HG02852 (cell line): Measurements from ENCODE around the gene STPG4.
"Not testable (repeated sequence)": the region's sequence is repeated elsewhere in the genome, so short reads cannot be mapped to it uniquely, and the experiment has no call there.

Source experiments
- ATAC-seq: cut with Tn5 transposase; IDR thresholded peaks from one replicate; pipeline ENCODE4 v1.9.1; 2021; ENCODE audit warnings: mild to moderate bottlenecking, moderate library complexity; ENCODE audit not compliant: unreplicated experiment

Gene STPG4

DNA sequence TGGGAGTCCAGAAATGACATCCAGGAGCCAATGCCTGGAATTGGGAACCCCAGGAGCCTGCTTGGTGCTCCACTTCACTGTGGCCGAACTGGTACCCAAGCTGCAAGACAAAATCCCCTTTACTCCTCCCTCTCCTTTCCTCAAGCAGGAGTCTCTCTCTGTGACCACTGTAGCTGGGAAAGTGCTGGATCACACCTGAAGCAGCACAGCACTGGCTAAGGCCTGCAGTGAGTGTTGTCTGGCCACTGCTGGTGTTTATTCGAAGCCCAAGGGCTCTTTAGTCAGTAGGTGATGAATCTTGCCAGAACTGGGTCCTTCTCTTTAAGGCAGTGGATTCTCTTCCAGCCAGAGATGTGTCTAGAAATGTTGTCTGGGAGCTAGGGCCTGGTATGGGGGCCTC, 26.4 kb downstream of the STPG4 start:
- no peak for ATAC-seq

DNA sequence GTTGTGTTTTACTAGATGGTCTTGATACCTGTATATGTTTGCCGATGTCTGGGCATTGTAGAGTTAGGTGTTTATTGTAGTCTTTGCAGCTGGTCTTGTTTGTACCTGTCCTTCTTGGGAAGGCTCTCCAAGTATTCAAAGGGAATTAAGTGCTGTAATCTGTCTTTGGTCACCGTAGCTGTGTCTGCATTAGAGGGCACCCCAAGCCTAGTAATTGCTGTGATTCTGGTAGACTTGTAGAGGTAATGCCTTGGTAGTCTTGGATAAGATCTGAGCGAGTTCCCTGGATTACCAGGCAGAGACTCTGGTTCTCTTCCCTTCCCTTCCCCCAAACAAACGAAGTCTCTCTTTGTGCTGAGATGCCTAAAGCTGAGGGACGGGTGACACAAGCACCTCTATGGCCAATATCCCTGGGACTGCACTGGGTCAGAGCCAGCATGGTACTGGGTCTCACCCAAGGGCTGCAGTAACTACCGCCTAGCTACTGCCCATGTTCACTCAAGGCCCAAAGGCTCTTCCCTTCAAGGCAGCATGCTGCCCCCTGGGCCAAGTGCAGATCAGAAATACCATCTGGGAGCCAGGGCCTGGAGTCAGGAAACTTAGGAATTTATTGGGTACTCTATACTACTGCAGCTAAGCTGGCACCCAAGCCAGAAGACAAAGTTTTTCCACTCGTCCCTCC, 27.1 kb downstream of the STPG4 start:
- no peak for ATAC-seq

DNA sequence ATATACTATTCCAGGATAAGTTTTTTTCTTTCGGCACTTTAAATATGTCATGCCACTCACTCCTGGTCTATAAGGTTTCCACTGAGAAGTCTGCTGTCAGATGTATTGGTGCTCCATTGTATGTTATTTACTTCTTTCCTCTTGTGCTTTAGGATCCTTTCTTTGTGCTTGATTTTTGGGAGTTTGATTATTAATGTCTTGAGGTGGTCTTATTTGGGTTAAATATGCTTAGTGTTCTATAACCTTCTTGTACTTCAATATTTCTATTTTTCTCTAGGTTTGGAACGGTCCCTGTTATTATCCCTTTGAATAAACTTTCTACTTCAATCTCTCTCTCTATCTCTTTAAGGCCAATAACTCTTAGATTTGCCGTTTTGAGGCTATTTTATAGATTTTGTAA, 28.3 kb downstream of the STPG4 start:
- no peak for ATAC-seq

DNA sequence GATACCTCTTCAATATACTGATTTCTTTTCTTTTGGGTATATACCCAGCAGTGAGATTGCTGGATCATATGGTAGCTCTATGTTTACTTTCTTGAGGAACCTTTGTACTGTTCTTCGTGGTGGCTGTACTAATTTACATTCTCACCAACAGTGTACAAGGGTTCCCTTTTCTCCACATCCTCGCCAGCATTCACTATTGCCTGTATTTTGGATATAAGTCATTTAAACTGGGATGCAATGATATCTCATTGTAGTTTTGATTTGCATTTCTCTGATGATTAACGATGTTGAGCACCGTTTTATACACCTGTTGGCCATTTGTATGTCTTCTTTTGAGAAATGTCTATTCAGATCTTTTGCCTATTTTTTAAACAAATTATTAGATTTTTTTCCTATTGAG, 30.4 kb downstream of the STPG4 start:
- not testable (repeated sequence) for ATAC-seq

- ATAC-seq = not testable (repeated sequence)
These were observed 34.7 kb downstream of the STPG4 start for GRCh38 chr2:47120424-47120823.

GRCh38 chr2:47119001-47119400, 36.1 kb downstream of the STPG4 start:
- no peak for ATAC-seq

- ATAC-seq = no peak
These were observed 36.5 kb downstream of the STPG4 start for GRCh38 chr2:47118581-47118980.

GRCh38 chr2:47112665-47113435, 42.3 kb downstream of the STPG4 start:
- no peak for ATAC-seq

GRCh38 chr2:47109680-47110079, 45.4 kb downstream of the STPG4 start:
- no peak for ATAC-seq

DNA sequence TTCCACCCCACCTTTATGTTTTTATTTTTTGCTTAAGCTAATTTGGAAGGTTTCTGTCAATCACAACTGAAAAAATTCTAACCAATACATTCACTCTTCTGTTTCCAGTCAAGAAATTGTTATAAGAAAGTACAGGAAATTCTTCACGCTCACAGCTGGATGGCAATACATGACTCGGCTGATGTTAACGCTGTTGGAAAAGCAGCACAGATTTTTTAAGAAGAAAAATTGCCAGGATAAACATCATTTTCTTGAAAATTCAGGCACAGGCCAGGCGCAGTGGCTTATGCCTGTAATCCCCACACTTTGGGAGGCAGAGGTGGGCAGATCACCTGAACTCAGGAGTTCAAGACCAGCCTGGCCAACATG, 46.1 kb downstream of the STPG4 start:
- no peak for ATAC-seq

DNA sequence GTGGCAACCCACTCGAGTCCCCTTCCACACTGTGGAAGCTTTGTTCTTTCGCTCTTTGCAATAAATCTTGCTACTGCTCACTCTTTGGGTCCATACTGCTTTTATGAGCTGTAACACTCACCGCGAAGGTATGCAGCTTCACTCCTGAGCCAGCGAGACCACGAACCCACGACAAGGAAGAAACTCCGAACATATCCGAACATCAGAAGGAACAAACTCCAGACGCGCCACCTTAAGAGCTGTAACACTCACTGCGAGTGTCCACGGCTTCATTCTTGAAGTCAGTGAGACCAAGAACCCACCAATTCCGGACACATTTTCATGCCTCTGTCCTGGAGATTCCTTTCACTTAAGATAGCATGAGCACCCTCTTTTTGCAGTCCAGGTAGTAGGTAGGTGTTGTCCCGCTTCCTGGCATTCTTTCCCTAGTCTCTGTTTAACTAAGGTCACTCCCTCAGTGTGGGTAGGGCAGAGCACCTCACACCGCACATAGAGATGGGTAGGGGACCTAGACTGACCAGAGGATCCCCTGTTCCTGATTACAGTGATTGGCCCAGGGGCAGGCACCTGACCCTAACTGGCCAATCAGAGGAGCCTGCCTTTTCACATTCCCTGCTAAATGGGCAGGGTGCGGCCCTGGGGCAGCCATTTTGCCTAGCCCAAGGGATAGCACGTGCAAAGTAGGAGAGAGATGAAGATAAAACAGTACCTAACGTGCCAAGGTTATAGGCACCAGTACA, 46.7 kb downstream of the STPG4 start:
- not testable (repeated sequence) for ATAC-seq

- ATAC-seq = not testable (repeated sequence)
These were observed 47.9 kb downstream of the STPG4 start for GRCh38 chr2:47107201-47107600.

DNA sequence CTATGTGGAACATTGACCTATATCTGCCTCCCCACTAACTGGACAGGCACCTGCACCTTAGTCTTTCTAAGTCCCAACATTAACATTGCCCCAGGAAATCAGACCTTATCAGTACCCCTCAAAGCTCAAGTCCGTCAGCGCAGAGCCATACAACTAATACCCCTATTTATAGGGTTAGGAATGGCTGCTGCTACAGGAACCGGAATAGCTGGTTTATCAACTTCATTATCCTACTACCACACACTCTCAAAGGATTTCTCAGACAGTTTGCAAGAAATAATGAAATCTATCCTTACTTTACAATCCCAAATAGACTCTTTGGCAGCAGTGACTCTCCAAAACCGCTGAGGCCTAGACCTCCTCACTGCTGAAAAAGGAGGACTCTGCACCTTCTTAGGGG, 48.9 kb downstream of the STPG4 start:
- ATAC-seq = not testable (repeated sequence)

- not testable (repeated sequence) for ATAC-seq
These were observed 55.4 kb downstream of the STPG4 start for GRCh38 chr2:47099712-47100111.

DNA sequence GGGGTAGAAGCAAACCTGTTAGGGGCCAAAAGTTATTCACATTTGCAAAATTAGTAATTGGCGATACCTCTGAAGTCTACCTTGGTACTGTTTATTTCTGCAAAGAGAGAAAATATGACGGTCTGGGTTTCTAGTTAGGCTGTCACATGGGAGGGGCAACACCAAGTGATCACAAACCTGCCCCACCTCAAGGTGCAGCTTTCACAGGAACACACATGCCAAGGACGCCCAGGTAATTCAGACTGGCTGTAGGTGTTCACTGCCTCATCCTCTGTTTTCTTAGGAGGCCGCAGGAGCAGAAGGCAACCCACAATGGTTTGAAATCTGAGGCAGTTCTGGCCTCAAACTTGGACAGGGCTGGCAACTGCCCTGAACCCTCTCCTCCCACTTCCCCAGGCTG, 56.2 kb downstream of the STPG4 start:
- no peak for ATAC-seq

- no peak for ATAC-seq
These were observed 57.5 kb downstream of the STPG4 start for GRCh38 chr2:47097563-47097962.

DNA sequence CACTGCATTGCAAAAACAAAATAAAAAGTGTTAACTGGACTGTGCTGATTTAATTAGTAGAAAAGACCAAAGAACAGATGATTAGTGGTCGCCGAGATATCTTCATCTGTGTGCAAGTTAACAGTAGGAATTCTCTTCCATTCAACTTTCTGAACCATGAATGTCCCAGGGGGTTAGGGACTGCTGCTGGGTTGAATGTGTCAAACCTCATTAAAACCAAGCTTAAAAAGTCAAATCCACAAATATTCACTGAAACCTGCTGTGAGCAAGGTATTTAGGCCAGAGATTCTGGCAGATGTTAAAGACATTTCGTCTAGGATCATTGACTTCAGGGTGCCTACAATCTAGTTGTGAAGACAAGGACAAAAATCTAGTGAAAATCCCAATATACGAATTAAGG, 58.7 kb downstream of the STPG4 start:
- ATAC-seq = no peak

DNA sequence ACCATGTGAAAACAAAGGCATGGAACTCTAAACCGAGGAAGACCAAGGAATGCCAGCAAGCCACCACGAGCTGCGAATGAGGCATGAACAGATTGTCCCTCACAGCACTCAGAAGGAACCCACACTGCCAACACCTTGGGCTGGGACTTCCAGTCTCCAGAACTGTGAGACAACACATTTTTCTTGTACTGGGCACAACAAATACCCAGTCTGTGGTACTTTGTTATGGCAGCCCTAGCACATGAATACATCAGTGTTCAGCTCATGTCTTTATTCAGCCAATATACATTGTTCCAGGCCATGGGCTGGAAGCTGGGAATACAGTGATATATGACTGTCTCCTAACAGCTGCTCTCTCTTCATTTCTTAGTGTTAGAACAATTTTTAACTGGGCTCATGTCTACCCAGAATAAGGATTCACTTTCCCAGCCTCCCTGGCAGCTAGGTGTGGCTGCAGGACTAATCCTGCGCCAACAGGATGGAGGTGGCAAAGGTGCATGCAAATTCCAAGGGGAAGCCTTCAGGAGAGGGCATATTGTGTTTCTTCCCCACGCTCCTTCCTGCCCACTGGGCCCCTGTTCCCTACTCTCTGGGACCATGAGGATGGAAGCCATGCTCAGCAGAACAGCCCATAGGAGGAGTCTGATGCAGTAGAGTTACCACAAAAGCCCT, 59.6 kb downstream of the STPG4 start:
- ATAC-seq = no peak

GRCh38 chr2:47094511-47095142, 60.5 kb downstream of the STPG4 start:
- no peak for ATAC-seq

- no peak for ATAC-seq
These were observed 61.5 kb downstream of the STPG4 start for GRCh38 chr2:47093626-47094025.

GRCh38 chr2:47092465-47092864, 62.6 kb downstream of the STPG4 start:
- ATAC-seq = no peak
